ENCODE data around the gene ZNF2.

DNA sequence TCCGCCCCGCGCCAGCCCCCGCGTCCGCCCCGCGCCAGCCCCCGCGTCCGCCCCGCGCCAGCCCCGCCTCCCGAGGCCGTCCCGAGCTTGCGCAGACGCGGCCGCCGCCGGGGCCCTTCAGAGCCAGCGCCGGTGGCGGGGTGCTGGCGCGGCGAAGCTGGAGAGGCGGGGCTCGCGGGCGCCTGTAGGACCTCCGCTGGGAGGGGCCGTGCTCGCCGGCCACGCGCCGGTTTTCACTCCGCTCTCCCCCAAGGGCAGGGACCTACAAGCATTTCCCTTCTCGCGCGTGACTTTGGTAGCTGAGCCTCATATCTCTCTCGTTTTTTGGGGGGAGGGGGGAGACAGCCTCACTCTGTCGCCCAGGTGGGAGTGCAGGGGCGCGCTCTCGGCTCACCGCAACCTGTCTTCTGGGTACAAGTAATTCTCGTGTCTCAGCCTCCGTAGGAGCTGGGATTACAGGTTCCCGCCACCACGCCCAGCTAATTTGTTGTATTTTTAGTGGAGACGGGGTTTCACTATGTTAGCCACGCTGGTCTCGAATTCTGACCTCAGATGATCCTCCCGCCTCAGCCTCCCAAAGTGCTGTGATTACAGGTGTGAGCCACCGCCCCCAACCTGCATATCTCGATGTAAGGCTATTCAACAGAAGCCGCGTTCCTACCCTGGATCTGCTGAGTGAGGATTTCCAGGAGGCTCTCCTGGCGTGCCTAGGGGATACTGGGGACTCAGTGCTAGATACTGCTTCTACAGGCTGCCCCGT, 5.7 kb upstream of the ZNF2 start, which contains the start of gene ZNF514:
- no peak for TF ChIP-seq POLR2A (IDR thresholded peaks at IDR 0.05)
- no peak for TF ChIP-seq CTCF (IDR thresholded peaks at IDR 0.05)

Measured in testis (tissue), 2 donors.